Esophagus muscularis mucosa (tissue), 4 donors: ENCODE results near the gene PET100. TPM values are rescaled to one million over a fixed set of nuclear protein-coding genes. Genes with fewer than 3 reads are reported as not detected.
A peak's percentile ranks its signal among the peaks of the same experiment; 100 is the strongest.

Experiments used
- DNase-seq: peaks from one replicate; pipeline ENCODE4 v3.0.0-alpha.2; 2017; ENCODE audit errors: extremely low spot score
- H3K27ac ChIP-seq, 4 donors: fragments of 200-600 bp; sonication (generic); replicated peaks in 1 of 4; 1 replicate in 3 of 4; 2 replicates in 1 of 4; pipeline ENCODE4 v1.5.1; 2016 to 2019; ENCODE audit warnings: mild to moderate bottlenecking in 1 of 4
- H3K27me3 ChIP-seq, 4 donors: fragments of 200-600 bp; sonication (generic); one replicate each; pipeline versions ENCODE4 v1.5.1 to v1.6.0; 2016 to 2019
- H3K36me3 ChIP-seq, 4 donors: fragments of 200-600 bp; sonication (generic); one replicate each; pipeline ENCODE4 v1.5.1; 2016 to 2019
- H3K4me1 ChIP-seq, 4 donors: fragments of 200-600 bp; sonication (generic); one replicate each; pipeline ENCODE4 v1.5.1; 2016 to 2019
- H3K4me3 ChIP-seq, 4 donors: fragments of 200-600 bp; sonication (generic); 1 replicate in 2 of 4; 2 replicates in 2 of 4; pipeline ENCODE4 v1.5.1; 2016 to 2019; ENCODE audit warnings: mild to moderate bottlenecking in 4 of 4, moderate library complexity in 1 of 4
- H3K9me3 ChIP-seq, 4 donors: fragments of 200-600 bp; sonication (generic); 1 replicate in 3 of 4; 2 replicates in 1 of 4; pipeline ENCODE4 v1.5.1; 2016 to 2019
- EP300 ChIP-seq: sonication (generic); formaldehyde crosslinking; IDR thresholded peaks from one replicate; pipeline ENCODE4 v1.6.1; 2017; ENCODE audit warnings: antibody characterized with exemption
- POLR2A ChIP-seq: fragments of 450-650 bp; IDR thresholded peaks from one replicate; pipeline ENCODE4 v1.6.1; 2017; ENCODE audit warnings: antibody characterized with exemption, moderate library complexity, mild to moderate bottlenecking, low read depth
- POLR2AphosphoS5 ChIP-seq, 2 donors: sonication (generic); formaldehyde crosslinking; IDR thresholded peaks; one replicate each; pipeline ENCODE4 v1.6.1; 2017; ENCODE audit warnings: antibody characterized with exemption in 2 of 2
- WGBS: methylation state at CpG from one replicate; pipeline ENCODE4 v1.1.5; 2018; 5-methylcytosine and 5-hydroxymethylcytosine counted together
- intact Hi-C: fragments of 100-400 bp; cut with DNase I; formaldehyde crosslinking; loops from one replicate; pipeline ENCODE4 v1.15.1; 2023
- total RNA-seq, 4 donors: library from RNA; depleted of rRNA; stranded (reverse); fragments of >200 nt; gene quantifications; one replicate each; pipeline versions ENCODE4 v1.1.0 to v1.2.1, GENCODE V29; 2016
- TF ChIP-seq, protein P1 (sequence below), 3 experiments: fragments of 200-600 bp in 2 of 3; fragments of 450-650 bp in 1 of 3; sonication (generic) in 2 of 3; IDR thresholded peaks; one replicate each; pipeline ENCODE4 v1.5.1; 2017 to 2019; ENCODE audit warnings: antibody characterized with exemption in 3 of 3, mild to moderate bottlenecking in 2 of 3, moderate library complexity in 1 of 3

PET100 gene
- total RNA-seq, 4 donors from 2014 or later, result 19.5 to 80.9 (median 26.2) TPM

DNA sequence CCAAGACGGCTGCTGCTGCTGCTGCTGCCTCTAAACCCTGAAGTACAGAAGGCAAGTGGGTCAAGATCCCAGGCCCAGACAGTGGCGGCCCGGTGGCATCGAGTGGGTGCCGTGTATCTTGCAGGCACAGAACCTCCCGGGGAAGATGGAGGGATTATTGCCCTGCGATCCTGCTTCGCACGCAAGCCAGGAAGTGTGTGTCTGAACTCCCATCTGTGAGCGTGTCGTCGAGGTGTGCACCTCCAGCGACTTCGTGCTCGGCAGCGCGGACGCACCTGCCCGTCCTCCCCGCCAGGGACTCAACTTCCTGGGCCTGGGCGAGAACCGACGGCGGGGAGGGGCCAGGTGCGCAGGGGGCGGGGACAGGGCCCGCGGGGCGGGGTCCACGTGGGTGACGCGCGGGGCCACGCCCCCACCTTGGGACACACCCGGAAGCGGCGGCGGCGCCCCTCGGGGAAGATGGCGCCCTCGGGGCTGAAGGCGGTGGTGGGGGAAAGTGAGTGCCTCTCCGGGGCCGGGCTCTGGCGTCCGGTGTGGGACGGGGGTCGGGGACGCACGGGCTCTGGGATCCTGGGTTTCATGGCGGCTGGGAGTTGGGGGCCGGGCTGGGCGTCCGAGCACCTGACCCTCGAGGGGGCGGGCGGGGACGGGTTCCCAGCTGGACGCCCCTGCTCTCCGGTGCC lies 7.2 kb downstream of the PET100 start, which contains the start of gene STXBP2:
Gene STXBP2, plus strand, starts transcription at position 420 of the 683 bp plus-strand sequence. Its CDS starts 40 bp downstream, at position 460.
- intact Hi-C loops, result no loop called here
- Histone ChIP-seq H3K4me1 (peaks cover 0 to 13% (median 5%) of the 10 kb centered on the region in 4 donors), H3K36me3 (peaks cover 0 to 11% (median 5%) of the 10 kb centered on the region in 4 donors), H3K9me3 (no peaks in the 10 kb centered on the region), H3K27me3 (peaks cover 0 to 66% (median 20%) of the 10 kb centered on the region in 4 donors), H3K27ac (peak within 1 kb of the TSS in 3 of 4 donors; percentile 46 to 65 (median 57)), H3K4me3 (peak within 1 kb of the TSS; percentile 44 to 59 (median 45))
- 24% methylated on average over 13 of the region's 61 CpGs for WGBS
- TF ChIP-seq EP300 (no peak), POLR2A (no peak), POLR2AphosphoS5 (IDR thresholded peaks at IDR 0.05) (peak in 1 of 2 donors; percentile 45)
- TF ChIP-seq, protein P1, sequence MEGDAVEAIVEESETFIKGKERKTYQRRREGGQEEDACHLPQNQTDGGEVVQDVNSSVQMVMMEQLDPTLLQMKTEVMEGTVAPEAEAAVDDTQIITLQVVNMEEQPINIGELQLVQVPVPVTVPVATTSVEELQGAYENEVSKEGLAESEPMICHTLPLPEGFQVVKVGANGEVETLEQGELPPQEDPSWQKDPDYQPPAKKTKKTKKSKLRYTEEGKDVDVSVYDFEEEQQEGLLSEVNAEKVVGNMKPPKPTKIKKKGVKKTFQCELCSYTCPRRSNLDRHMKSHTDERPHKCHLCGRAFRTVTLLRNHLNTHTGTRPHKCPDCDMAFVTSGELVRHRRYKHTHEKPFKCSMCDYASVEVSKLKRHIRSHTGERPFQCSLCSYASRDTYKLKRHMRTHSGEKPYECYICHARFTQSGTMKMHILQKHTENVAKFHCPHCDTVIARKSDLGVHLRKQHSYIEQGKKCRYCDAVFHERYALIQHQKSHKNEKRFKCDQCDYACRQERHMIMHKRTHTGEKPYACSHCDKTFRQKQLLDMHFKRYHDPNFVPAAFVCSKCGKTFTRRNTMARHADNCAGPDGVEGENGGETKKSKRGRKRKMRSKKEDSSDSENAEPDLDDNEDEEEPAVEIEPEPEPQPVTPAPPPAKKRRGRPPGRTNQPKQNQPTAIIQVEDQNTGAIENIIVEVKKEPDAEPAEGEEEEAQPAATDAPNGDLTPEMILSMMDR (IDR thresholded peaks at IDR 0.05), result no peak
- no peak for DNase-seq

DNA sequence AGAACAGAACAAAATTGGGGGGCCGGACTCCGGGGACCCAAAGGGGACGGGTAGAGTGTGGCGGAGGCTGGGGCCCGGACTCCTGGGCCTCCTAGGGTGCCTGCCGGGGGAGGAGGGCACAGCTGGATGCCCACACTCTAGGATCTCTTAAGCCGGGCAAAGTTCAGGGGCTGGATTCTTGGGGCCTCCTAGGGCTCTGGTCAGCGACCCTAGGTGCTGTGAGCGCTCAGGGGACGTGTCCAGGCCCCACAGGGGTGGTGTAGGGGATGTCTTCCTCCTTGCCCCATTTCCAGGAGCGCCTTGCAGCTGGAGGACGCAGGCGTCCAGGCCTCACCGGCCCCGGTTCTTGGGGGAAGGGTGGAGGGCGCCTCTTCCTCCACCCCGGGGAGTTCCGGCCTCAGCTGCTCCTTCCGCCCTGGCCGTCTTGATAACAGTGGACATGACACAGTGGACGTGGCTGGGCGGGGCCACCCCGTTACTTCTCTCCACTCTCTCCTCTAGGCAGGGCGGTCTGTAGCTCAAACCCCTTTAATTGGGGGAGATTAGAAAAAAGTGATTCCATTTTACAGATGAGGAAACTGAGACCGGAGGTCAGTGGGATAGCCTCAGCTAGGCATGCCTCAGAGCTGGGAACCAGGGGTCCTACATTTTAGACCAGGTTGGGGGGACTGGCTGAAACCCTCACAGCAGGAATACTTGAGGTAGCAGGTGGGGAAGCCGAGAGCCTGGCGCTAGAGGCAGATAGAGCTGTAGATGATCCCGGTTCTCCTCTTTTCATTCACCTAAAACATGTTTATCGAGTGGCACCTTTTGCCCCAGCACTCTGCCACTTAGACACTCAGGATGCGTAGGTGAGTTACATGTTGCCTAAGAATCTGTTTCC lies 8.0 kb downstream of the PET100 start:
- intact Hi-C loops, result no loop called here
- H3K4me1 ChIP-seq, result peaks cover 0 to 11% (median 5%) of the 10 kb centered on the region in 4 donors
- peaks cover 0 to 3% (median 1%) of the 10 kb centered on the region in 4 donors for H3K36me3 ChIP-seq
- 60% methylated on average over 15 of the region's 30 CpGs for WGBS
- TF ChIP-seq POLR2A (no peak), EP300 (no peak), POLR2AphosphoS5 (IDR thresholded peaks at IDR 0.05) (no peak)
- TF ChIP-seq, protein P1 (IDR thresholded peaks at IDR 0.05), result no peak
- H3K4me3 ChIP-seq, result peak overlapping the region; percentile 44 to 59 (median 45)
- H3K27ac ChIP-seq, result peak overlapping the region in 3 of 4 donors; percentile 46 to 65 (median 57)
- no peaks in the 10 kb centered on the region for H3K9me3 ChIP-seq
- no peak for DNase-seq
- H3K27me3 ChIP-seq, result peaks cover 0 to 73% (median 20%) of the 10 kb centered on the region in 4 donors

- TF ChIP-seq EP300 (no peak), POLR2A (no peak), POLR2AphosphoS5 (IDR thresholded peaks at IDR 0.05) (no peak)
- TF ChIP-seq, protein P1 (IDR thresholded peaks at IDR 0.05), result no peak
- no peak for DNase-seq
- H3K27ac ChIP-seq, result no peak overlapping the region
- peaks cover 0 to 87% (median 20%) of the 10 kb centered on the region in 4 donors for H3K27me3 ChIP-seq
- no peak overlapping the region for H3K4me3 ChIP-seq
- H3K9me3 ChIP-seq, result no peaks in the 10 kb centered on the region
- intact Hi-C loops, result no loop called here
- peaks cover 0 to 11% (median 5%) of the 10 kb centered on the region in 4 donors for H3K4me1 ChIP-seq
- no peaks in the 10 kb centered on the region for H3K36me3 ChIP-seq
- WGBS, result 46% methylated on average over 10 of the region's 12 CpGs
Measured at GRCh38 chr19:7638802-7639465, 9.3 kb downstream of the PET100 start.

GRCh38 chr19:7639863-7640348 lies 10.3 kb downstream of the PET100 start:
- Histone ChIP-seq H3K4me1 (peaks cover 0 to 11% (median 5%) of the 10 kb centered on the region in 4 donors), H3K27ac (no peak overlapping the region), H3K36me3 (no peaks in the 10 kb centered on the region), H3K4me3 (no peak overlapping the region), H3K27me3 (peaks cover 0 to 96% (median 20%) of the 10 kb centered on the region in 4 donors), H3K9me3 (no peaks in the 10 kb centered on the region)
- WGBS, result 96% methylated on average over 13 of the region's 13 CpGs
- intact Hi-C loops, result no loop called here
- no peak for TF ChIP-seq EP300
- TF ChIP-seq POLR2AphosphoS5 (IDR thresholded peaks at IDR 0.05), result no peak
- TF ChIP-seq, protein P1 (IDR thresholded peaks at IDR 0.05), result no peak
- no peak for TF ChIP-seq POLR2A
- no peak for DNase-seq
